Measurements from ENCODE around the gene SLBP.
"Not testable (repeated sequence)": the region's sequence is repeated elsewhere in the genome, so short reads cannot be mapped to it uniquely, and the experiment has no call there.

The SLBP gene

GRCh38 chr4:1675802-1676137 lies 36.3 kb downstream of the SLBP start:
- DNase-seq (ENCODE audit: low read depth, low spot score): no peak
- in situ Hi-C loops (cut with HindIII; ENCODE audit: low sequenced_read_pairs): no loop called here
- H3K4me3 ChIP-seq (ENCODE audit: low read depth, low read length): no peak overlapping the region
- no peak for TF ChIP-seq CTCF (IDR thresholded peaks at IDR 0.05; ENCODE audit: low read depth, low read length)

GRCh38 chr4:1675136-1675801 lies 36.9 kb downstream of the SLBP start:
- no peak for TF ChIP-seq CTCF (IDR thresholded peaks at IDR 0.05; ENCODE audit: low read depth, low read length)
- H3K4me3 ChIP-seq (ENCODE audit: low read depth, low read length): no peak overlapping the region
- DNase-seq (ENCODE audit: low read depth, low spot score): no peak
- in situ Hi-C loops (cut with HindIII; ENCODE audit: low sequenced_read_pairs): no loop called here

GRCh38 chr4:1674682-1675081 lies 37.4 kb downstream of the SLBP start:
- DNase-seq (ENCODE audit: low read depth, low spot score): no peak
- in situ Hi-C loops (cut with HindIII; ENCODE audit: low sequenced_read_pairs): no loop called here
- no peak for TF ChIP-seq CTCF (IDR thresholded peaks at IDR 0.05; ENCODE audit: low read depth, low read length)
- H3K4me3 ChIP-seq (ENCODE audit: low read depth, low read length): no peak overlapping the region

GRCh38 chr4:1673671-1674070 lies 38.4 kb downstream of the SLBP start:
- no peak for TF ChIP-seq CTCF (IDR thresholded peaks at IDR 0.05; ENCODE audit: low read depth, low read length)
- no peak for DNase-seq (ENCODE audit: low read depth, low spot score)
- in situ Hi-C loops (cut with HindIII; ENCODE audit: low sequenced_read_pairs): no loop called here
- no peak overlapping the region for H3K4me3 ChIP-seq (ENCODE audit: low read depth, low read length)

GRCh38 chr4:1671011-1671410 lies 41.1 kb downstream of the SLBP start:
- DNase-seq (ENCODE audit: low read depth, low spot score); in situ Hi-C loops (cut with HindIII; ENCODE audit: low sequenced_read_pairs); H3K4me3 ChIP-seq (ENCODE audit: low read depth, low read length): not testable (repeated sequence)

GRCh38 chr4:1670279-1670678 lies 41.8 kb downstream of the SLBP start:
- in situ Hi-C loops (cut with HindIII; ENCODE audit: low sequenced_read_pairs): no loop called here
- DNase-seq (ENCODE audit: low read depth, low spot score): no peak
- no peak for TF ChIP-seq CTCF (IDR thresholded peaks at IDR 0.05; ENCODE audit: low read depth, low read length)

GRCh38 chr4:1669850-1670249 lies 42.3 kb downstream of the SLBP start:
- DNase-seq (ENCODE audit: low read depth, low spot score): no peak
- no peak overlapping the region for H3K4me3 ChIP-seq (ENCODE audit: low read depth, low read length)
- TF ChIP-seq CTCF (IDR thresholded peaks at IDR 0.05; ENCODE audit: low read depth, low read length): no peak
- in situ Hi-C loops (cut with HindIII; ENCODE audit: low sequenced_read_pairs): no loop called here

More at GRCh38 chr4:1670279-1670678, 41.8 kb downstream of the SLBP start:
- no peak overlapping the region for H3K4me3 ChIP-seq (ENCODE audit: low read depth, low read length)

All from astrocyte of the spinal cord (primary cell).